HEK293T (cell line): ENCODE measurements around the gene NOL11.
A peak's percentile ranks its signal among the peaks of the same experiment; 100 is the strongest.

ENCODE experiments used
- CTCF ChIA-PET: fragments of 350-600 bp; formaldehyde crosslinking; extraction: SDS; loops from one replicate; lab custom pipeline; 2021; ENCODE audit warnings: antibody characterized with exemption, inconsistent platforms; lab: Yijun Ruan, JAX
- POLR2A ChIA-PET: fragments of 350-600 bp; formaldehyde crosslinking; extraction: SDS; loops from one replicate; lab custom pipeline; 2020; ENCODE audit warnings: antibody characterized with exemption, inconsistent platforms; lab: Yijun Ruan, JAX
- DNase-seq: peaks from one replicate; pipeline ENCODE4 v3.0.0; 2012; ENCODE audit warnings: mixed read lengths; ENCODE audit errors: extremely low spot score
- ARNT ChIP-seq: fragments of 450-650 bp; IDR thresholded peaks from 2 replicates; pipeline ENCODE4 v1.6.1; 2017; ENCODE audit warnings: mild to moderate bottlenecking
- BHLHE40 ChIP-seq: fragments of 450-650 bp; IDR thresholded peaks from 2 replicates; pipeline ENCODE4 v1.6.1; 2016; ENCODE audit warnings: mild to moderate bottlenecking, moderate library complexity, borderline replicate concordance
- CTBP1 ChIP-seq: fragments of 450-650 bp; IDR thresholded peaks from 2 replicates; pipeline ENCODE4 v1.6.1; 2016; ENCODE audit warnings: borderline replicate concordance
- ELF4 ChIP-seq: fragments of 450-650 bp; IDR thresholded peaks from 2 replicates; pipeline ENCODE4 v1.6.1; 2017; ENCODE audit warnings: antibody characterized with exemption
- FOXA1 ChIP-seq: fragments of 450-650 bp; IDR thresholded peaks from 2 replicates; pipeline ENCODE4 v1.6.1; 2016; ENCODE audit warnings: mild to moderate bottlenecking
- FOXK2 ChIP-seq: fragments of 450-650 bp; IDR thresholded peaks from 2 replicates; pipeline ENCODE4 v1.6.1; 2016; ENCODE audit warnings: mild to moderate bottlenecking
- FOXM1 ChIP-seq: fragments of 450-650 bp; IDR thresholded peaks from 2 replicates; pipeline ENCODE4 v1.6.1; 2017; ENCODE audit warnings: mild to moderate bottlenecking, borderline replicate concordance
- HDGF ChIP-seq: fragments of 450-650 bp; IDR thresholded peaks from 2 replicates; pipeline ENCODE4 v1.6.1; 2017; ENCODE audit warnings: antibody characterized with exemption, borderline replicate concordance
- L3MBTL2 ChIP-seq: fragments of 450-650 bp; conservative IDR thresholded peaks from 2 replicates; pipeline ENCODE4 v1.6.1; 2016; ENCODE audit warnings: mild to moderate bottlenecking
- LEF1 ChIP-seq: fragments of 450-650 bp; IDR thresholded peaks from 2 replicates; pipeline ENCODE4 v1.6.1; 2017; ENCODE audit warnings: mild to moderate bottlenecking, borderline replicate concordance
- NFRKB ChIP-seq: fragments of 450-650 bp; IDR thresholded peaks from 2 replicates; pipeline ENCODE4 v1.6.1; 2016; ENCODE audit warnings: mild to moderate bottlenecking, moderate library complexity
- PKNOX1 ChIP-seq: fragments of 450-650 bp; IDR thresholded peaks from 2 replicates; pipeline ENCODE4 v1.6.1; 2016
- SP1 ChIP-seq: fragments of 450-650 bp; IDR thresholded peaks from 2 replicates; pipeline ENCODE4 v1.6.1; 2017
- SUZ12 ChIP-seq: fragments of 450-650 bp; IDR thresholded peaks from 2 replicates; pipeline ENCODE4 v1.6.1; 2016; ENCODE audit warnings: mild to moderate bottlenecking
- TARDBP ChIP-seq: fragments of 450-650 bp; IDR thresholded peaks from 2 replicates; pipeline ENCODE4 v1.6.1; 2016
- ZNF384 ChIP-seq: fragments of 450-650 bp; IDR thresholded peaks from 2 replicates; pipeline ENCODE4 v1.6.1; 2016

Gene NOL11

GRCh38 chr17:67687511-67687910 is 30.2 kb upstream of the NOL11 start:
- ChIA-PET POLR2A (interaction anchor here (1.3 kb wide), 1 partner anchor 321 kb away, joined by 4 read pairs; the partner anchor contains the start of gene PSMD12), CTCF (interaction anchor here (0.7 to 1.3 kb wide), 3 partner anchors 30 to 313 kb away, joined by 3 to 5 read pairs (median 4); no protein-coding TSS in a partner anchor)
- TF ChIP-seq ARNT (no peak), PKNOX1 (no peak), HDGF (no peak), L3MBTL2 (no peak), NFRKB (no peak), CTBP1 (no peak), SP1 (no peak), FOXM1 (no peak), ELF4 (no peak), TARDBP (no peak), SUZ12 (no peak), LEF1 (no peak)
- no peak for DNase-seq

GRCh38 chr17:67689534-67690177 is 28.1 kb upstream of the NOL11 start:
- POLR2A ChIA-PET: no interaction called here
- DNase-seq: peak; percentile 72
- CTCF ChIA-PET: interaction anchor here (0.6 to 1.2 kb wide), 7 partner anchors 9 to 316 kb away, joined by 3 to 7 read pairs (median 4); no protein-coding TSS in a partner anchor

GRCh38 chr17:67693811-67694210 is 23.9 kb upstream of the NOL11 start:
- ChIA-PET POLR2A (no interaction called here), CTCF (no interaction called here)
- DNase-seq: no peak
- TF ChIP-seq ELF4: no peak
- TF ChIP-seq HDGF: no peak
- TF ChIP-seq FOXA1: no peak
- TF ChIP-seq SUZ12: no peak
- no peak for TF ChIP-seq FOXK2
- TF ChIP-seq PKNOX1: no peak
- TF ChIP-seq TARDBP: no peak
- TF ChIP-seq BHLHE40: no peak
- no peak for TF ChIP-seq ARNT
- no peak for TF ChIP-seq ZNF384
- no peak for TF ChIP-seq LEF1
- TF ChIP-seq CTBP1: no peak
- TF ChIP-seq SP1: no peak
- TF ChIP-seq NFRKB: no peak
- no peak for TF ChIP-seq L3MBTL2
- TF ChIP-seq FOXM1: no peak

More at GRCh38 chr17:67689534-67690177, 28.1 kb upstream of the NOL11 start:
- no peak for TF ChIP-seq SP1
- no peak for TF ChIP-seq PKNOX1
- no peak for TF ChIP-seq BHLHE40
- no peak for TF ChIP-seq SUZ12
- TF ChIP-seq ARNT: no peak
- no peak for TF ChIP-seq FOXK2
- no peak for TF ChIP-seq LEF1

- no peak for DNase-seq
- ChIA-PET POLR2A (no interaction called here), CTCF (no interaction called here)
- TF ChIP-seq ARNT (no peak), CTBP1 (no peak), BHLHE40 (no peak), NFRKB (no peak), SP1 (no peak), PKNOX1 (no peak), L3MBTL2 (no peak), FOXK2 (no peak), TARDBP (no peak), FOXA1 (no peak), LEF1 (no peak), ZNF384 (no peak), FOXM1 (no peak), SUZ12 (no peak), HDGF (no peak), ELF4 (no peak)
Measured at GRCh38 chr17:67696347-67696746, 21.4 kb upstream of the NOL11 start.

GRCh38 chr17:67696853-67697498 is 20.8 kb upstream of the NOL11 start:
- no peak for DNase-seq
- ChIA-PET CTCF (no interaction called here), POLR2A (no interaction called here)
- TF ChIP-seq LEF1: no peak
- TF ChIP-seq ZNF384: no peak
- no peak for TF ChIP-seq HDGF
- TF ChIP-seq FOXM1: no peak
- TF ChIP-seq ARNT: no peak
- TF ChIP-seq L3MBTL2: no peak
- TF ChIP-seq CTBP1: no peak
- no peak for TF ChIP-seq SUZ12
- no peak for TF ChIP-seq SP1
- TF ChIP-seq FOXK2: no peak
- no peak for TF ChIP-seq TARDBP
- TF ChIP-seq BHLHE40: no peak
- TF ChIP-seq ELF4: no peak
